ENCODE measurements around the gene VCX3A. TPM values are rescaled to one million over a fixed set of nuclear protein-coding genes. Genes with fewer than 3 reads are reported as not detected.

VCX3A gene
- total and polyA plus RNA-seq, 7 experiments from 2014 or later: not detected

- H3K27me3 ChIP-seq (ENCODE audit: control insufficient read depth in 2 of 2, insufficient read depth in 2 of 2, low read length in 2 of 2): no peaks in the 10 kb centered on the region
- intact Hi-C loops (cut with micrococcal nuclease): no loop called here
- H3K36me3 ChIP-seq (ENCODE audit: control insufficient read depth in 2 of 3, insufficient read depth in 3 of 3, low read length in 3 of 3): no peaks in the 10 kb centered on the region
- Mint-ChIP-seq H3K9me3 (peaks cover 0 to 7% (median 2%) of the 10 kb centered on the region in 11 donors), H3K27me3 (no peaks in the 10 kb centered on the region), H3K36me3 (no peaks in the 10 kb centered on the region), H3K4me1 (no peaks in the 10 kb centered on the region), H3K4me3 (no peak overlapping the region), H3K27ac (no peak overlapping the region)
- ChIA-PET POLR2A (no interaction called here), CTCF (no interaction called here)
- DNase-seq (no peak), ATAC-seq (no peak)
- H3K4me1 ChIP-seq (ENCODE audit: control insufficient read depth in 2 of 2, insufficient read depth in 2 of 2, low read length in 2 of 2): no peaks in the 10 kb centered on the region
- no peak overlapping the region for H3K27ac ChIP-seq (ENCODE audit: low read depth, low read length)
- no peaks in the 10 kb centered on the region for H3K9me3 ChIP-seq (ENCODE audit: control insufficient read depth in 2 of 3, low read length in 3 of 3)
- no peak overlapping the region for H3K4me3 ChIP-seq (ENCODE audit: low read length)
Measured at GRCh38 chrX:6526564-6527136, 8.3 kb downstream of the VCX3A start.

- ChIA-PET CTCF (no interaction called here), POLR2A (no interaction called here)
- DNase-seq (no peak), ATAC-seq (no peak)
- Histone ChIP-seq H3K4me1 (ENCODE audit: control insufficient read depth in 2 of 2, insufficient read depth in 2 of 2, low read length in 2 of 2) (no peaks in the 10 kb centered on the region), H3K36me3 (ENCODE audit: control insufficient read depth in 2 of 3, insufficient read depth in 3 of 3, low read length in 3 of 3) (no peaks in the 10 kb centered on the region), H3K27ac (ENCODE audit: low read depth, low read length) (no peak overlapping the region), H3K27me3 (ENCODE audit: control insufficient read depth in 2 of 2, insufficient read depth in 2 of 2, low read length in 2 of 2) (no peaks in the 10 kb centered on the region), H3K9me3 (ENCODE audit: control insufficient read depth in 2 of 3, low read length in 3 of 3) (no peaks in the 10 kb centered on the region), H3K4me3 (ENCODE audit: low read length) (no peak overlapping the region)
- Mint-ChIP-seq H3K27me3 (no peaks in the 10 kb centered on the region), H3K36me3 (no peaks in the 10 kb centered on the region), H3K9me3 (peaks cover 0 to 6% (median 0%) of the 10 kb centered on the region in 11 donors), H3K4me1 (no peaks in the 10 kb centered on the region), H3K27ac (no peak overlapping the region), H3K4me3 (no peak overlapping the region)
- intact Hi-C loops (cut with micrococcal nuclease): no loop called here
Measured at GRCh38 chrX:6517376-6517775, 17.5 kb downstream of the VCX3A start.

GRCh38 chrX:6506444-6506843, 28.5 kb downstream of the VCX3A start:
- Mint-ChIP-seq H3K9me3 (peaks cover 0 to 3% (median 0%) of the 10 kb centered on the region in 11 donors), H3K4me1 (no peaks in the 10 kb centered on the region), H3K27ac (no peak overlapping the region), H3K27me3 (no peaks in the 10 kb centered on the region), H3K36me3 (no peaks in the 10 kb centered on the region), H3K4me3 (no peak overlapping the region)
- no peak for DNase-seq
- Histone ChIP-seq H3K9me3 (ENCODE audit: control insufficient read depth in 2 of 3, low read length in 3 of 3) (no peaks in the 10 kb centered on the region), H3K27me3 (ENCODE audit: control insufficient read depth in 2 of 2, insufficient read depth in 2 of 2, low read length in 2 of 2) (no peaks in the 10 kb centered on the region), H3K36me3 (ENCODE audit: control insufficient read depth in 2 of 3, insufficient read depth in 3 of 3, low read length in 3 of 3) (no peaks in the 10 kb centered on the region), H3K4me3 (ENCODE audit: low read length) (no peak overlapping the region), H3K4me1 (ENCODE audit: control insufficient read depth in 2 of 2, insufficient read depth in 2 of 2, low read length in 2 of 2) (no peaks in the 10 kb centered on the region), H3K27ac (ENCODE audit: low read depth, low read length) (no peak overlapping the region)
- POLR2A ChIA-PET: no interaction called here
- intact Hi-C loops (cut with micrococcal nuclease): no loop called here
- CTCF ChIA-PET: no interaction called here
- no peak for ATAC-seq

- Mint-ChIP-seq H3K4me1 (no peaks in the 10 kb centered on the region), H3K27ac (no peak overlapping the region), H3K4me3 (no peak overlapping the region), H3K36me3 (no peaks in the 10 kb centered on the region), H3K27me3 (no peaks in the 10 kb centered on the region), H3K9me3 (peaks cover 0 to 3% (median 0%) of the 10 kb centered on the region in 11 donors)
- Histone ChIP-seq H3K27ac (ENCODE audit: low read depth, low read length) (no peak overlapping the region), H3K9me3 (ENCODE audit: control insufficient read depth in 2 of 3, low read length in 3 of 3) (no peaks in the 10 kb centered on the region), H3K4me1 (ENCODE audit: control insufficient read depth in 2 of 2, insufficient read depth in 2 of 2, low read length in 2 of 2) (no peaks in the 10 kb centered on the region), H3K36me3 (ENCODE audit: control insufficient read depth in 2 of 3, insufficient read depth in 3 of 3, low read length in 3 of 3) (no peaks in the 10 kb centered on the region), H3K27me3 (ENCODE audit: control insufficient read depth in 2 of 2, insufficient read depth in 2 of 2, low read length in 2 of 2) (no peaks in the 10 kb centered on the region), H3K4me3 (ENCODE audit: low read length) (no peak overlapping the region)
- ATAC-seq: no peak
- DNase-seq: no peak
- intact Hi-C loops (cut with micrococcal nuclease): no loop called here
- ChIA-PET POLR2A (no interaction called here), CTCF (no interaction called here)
Measured at GRCh38 chrX:6505960-6506359, 29.0 kb downstream of the VCX3A start.

- Histone ChIP-seq H3K27me3 (ENCODE audit: control insufficient read depth in 2 of 2, insufficient read depth in 2 of 2, low read length in 2 of 2) (no peaks in the 10 kb centered on the region), H3K27ac (ENCODE audit: low read depth, low read length) (no peak overlapping the region), H3K4me1 (ENCODE audit: control insufficient read depth in 2 of 2, insufficient read depth in 2 of 2, low read length in 2 of 2) (no peaks in the 10 kb centered on the region), H3K9me3 (ENCODE audit: control insufficient read depth in 2 of 3, low read length in 3 of 3) (no peaks in the 10 kb centered on the region), H3K36me3 (ENCODE audit: control insufficient read depth in 2 of 3, insufficient read depth in 3 of 3, low read length in 3 of 3) (no peaks in the 10 kb centered on the region), H3K4me3 (ENCODE audit: low read length) (no peak overlapping the region)
- DNase-seq: no peak
- Mint-ChIP-seq H3K27ac (no peak overlapping the region), H3K27me3 (peaks cover 0 to 3% (median 0%) of the 10 kb centered on the region in 5 donors), H3K4me1 (no peaks in the 10 kb centered on the region), H3K36me3 (no peaks in the 10 kb centered on the region), H3K9me3 (peaks cover 0 to 11% (median 0%) of the 10 kb centered on the region in 11 donors), H3K4me3 (no peak overlapping the region)
- ChIA-PET POLR2A (no interaction called here), CTCF (no interaction called here)
- ATAC-seq: no peak
- intact Hi-C loops (cut with micrococcal nuclease): no loop called here
Measured at GRCh38 chrX:6500719-6501118, 34.2 kb downstream of the VCX3A start.

- no peaks in the 10 kb centered on the region for H3K27me3 ChIP-seq (ENCODE audit: control insufficient read depth in 2 of 2, insufficient read depth in 2 of 2, low read length in 2 of 2)
- DNase-seq (no peak), ATAC-seq (no peak)
- H3K36me3 ChIP-seq (ENCODE audit: control insufficient read depth in 2 of 3, insufficient read depth in 3 of 3, low read length in 3 of 3): no peaks in the 10 kb centered on the region
- H3K27me3 Mint-ChIP-seq: peaks cover 0 to 3% (median 0%) of the 10 kb centered on the region in 5 donors
- no peaks in the 10 kb centered on the region for H3K36me3 Mint-ChIP-seq
- no peaks in the 10 kb centered on the region for H3K4me1 ChIP-seq (ENCODE audit: control insufficient read depth in 2 of 2, insufficient read depth in 2 of 2, low read length in 2 of 2)
- intact Hi-C loops (cut with micrococcal nuclease): no loop called here
- POLR2A ChIA-PET: no interaction called here
- H3K4me1 Mint-ChIP-seq: no peaks in the 10 kb centered on the region
- no peaks in the 10 kb centered on the region for H3K9me3 ChIP-seq (ENCODE audit: control insufficient read depth in 2 of 3, low read length in 3 of 3)
- H3K27ac Mint-ChIP-seq: no peak overlapping the region
- no peak overlapping the region for H3K27ac ChIP-seq (ENCODE audit: low read depth, low read length)
- no peak overlapping the region for H3K4me3 Mint-ChIP-seq
- peaks cover 0 to 11% (median 0%) of the 10 kb centered on the region in 11 donors for H3K9me3 Mint-ChIP-seq
- CTCF ChIA-PET: no interaction called here
- H3K4me3 ChIP-seq (ENCODE audit: low read length): no peak overlapping the region
Measured at GRCh38 chrX:6498324-6498723, 36.6 kb downstream of the VCX3A start.
